Thyroid gland (tissue), 4 donors: Measurements from ENCODE around the gene FOXF1.

Experiments
- CTCF ChIP-seq, 6 experiments: fragments of 200-600 bp in 3 of 6; fragments of 450-650 bp in 3 of 6; sonication (generic) in 3 of 6; IDR thresholded peaks; one replicate each; pipeline ENCODE4 v1.5.1; 2016 to 2019; ENCODE audit warnings: antibody characterized with exemption in 6 of 6, mild to moderate bottlenecking in 2 of 6, inconsistent platforms in 1 of 6, moderate library complexity in 1 of 6
- POLR2A ChIP-seq, 2 donors: fragments of 450-650 bp; IDR thresholded peaks; one replicate each; pipeline ENCODE4 v1.6.1; 2017; ENCODE audit warnings: antibody characterized with exemption in 2 of 2, mild to moderate bottlenecking in 2 of 2, moderate library complexity in 1 of 2

GRCh38 chr16:86530251-86531190 is 20.2 kb downstream of the FOXF1 start:
- TF ChIP-seq CTCF (IDR thresholded peaks at IDR 0.05), result no peak
- no peak for TF ChIP-seq POLR2A (IDR thresholded peaks at IDR 0.05)
